HG02759 (cell line): ENCODE data around the gene PCSK5.

Experiments
- ATAC-seq: cut with Tn5 transposase; IDR thresholded peaks from one replicate; pipeline ENCODE4 v1.9.1; 2021; ENCODE audit warnings: mild to moderate bottlenecking, moderate library complexity; ENCODE audit not compliant: unreplicated experiment

Gene PCSK5

DNA sequence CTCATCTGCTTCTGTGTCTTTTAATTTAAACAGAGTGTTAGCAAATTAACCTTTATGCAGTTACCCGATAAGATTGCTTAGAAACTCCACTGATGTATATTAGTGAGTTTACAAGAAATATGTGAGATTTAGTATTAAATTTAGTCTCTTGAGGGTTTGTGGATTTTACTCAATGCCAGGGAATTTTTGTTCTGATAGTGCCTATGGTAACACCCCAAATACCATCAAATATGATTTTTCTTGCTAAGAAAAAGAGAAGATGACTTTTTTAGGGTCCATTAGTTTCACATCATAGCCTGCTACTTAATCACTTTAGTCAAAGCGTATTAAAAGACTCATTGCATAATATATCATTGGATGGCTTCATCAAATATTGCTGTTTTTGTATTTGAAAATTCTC, 224.9 kb downstream of the PCSK5 start:
- no peak for ATAC-seq

DNA sequence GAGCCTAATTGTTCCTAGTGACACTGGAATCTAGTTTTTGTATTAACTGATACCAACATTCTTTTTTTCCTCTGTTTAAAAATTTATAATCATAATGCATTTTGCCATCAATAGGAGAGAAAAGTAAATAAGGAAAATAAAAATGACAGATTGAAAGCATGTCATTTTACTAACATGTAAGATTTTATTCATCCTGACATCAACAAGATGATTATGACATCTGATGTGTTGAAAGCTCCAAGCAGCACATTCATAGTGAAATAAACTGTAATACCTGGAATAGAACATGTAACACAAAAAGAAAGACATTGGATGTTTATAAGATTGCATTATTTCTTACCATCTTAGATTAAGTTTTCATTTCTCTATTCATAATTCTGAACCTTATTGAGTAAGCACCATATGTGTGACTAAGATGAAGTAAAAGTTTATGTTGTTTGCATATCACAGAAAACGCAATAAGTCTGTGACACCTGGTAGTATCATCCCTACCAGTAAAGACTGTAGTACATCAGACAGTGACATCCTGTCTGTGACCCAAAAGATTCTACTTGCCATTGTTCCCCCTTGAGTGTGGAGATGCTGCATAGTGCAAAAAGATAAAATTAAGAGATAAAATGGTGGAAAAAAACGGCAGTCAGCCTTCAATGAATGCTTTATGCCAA, 225.6 kb downstream of the PCSK5 start:
- ATAC-seq, result no peak

DNA sequence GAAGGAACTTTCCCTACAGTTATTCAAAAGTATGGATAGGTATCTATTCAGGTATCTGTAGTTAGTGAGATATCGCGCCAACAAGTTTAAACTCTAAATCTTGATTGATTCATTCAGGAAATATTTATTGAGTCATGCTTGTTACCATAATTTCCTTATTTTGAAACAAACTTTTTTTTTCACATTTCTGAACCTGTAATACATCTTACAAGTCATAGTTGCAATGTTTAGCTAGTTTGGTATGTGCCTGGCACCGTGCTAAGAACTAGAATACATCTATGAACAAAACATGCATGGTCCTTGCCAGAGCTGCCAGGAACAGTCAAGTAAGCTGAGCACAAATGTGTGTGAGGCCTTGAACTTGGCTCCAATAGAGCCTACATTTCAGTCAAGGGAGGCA, 226.4 kb downstream of the PCSK5 start:
- no peak for ATAC-seq

DNA sequence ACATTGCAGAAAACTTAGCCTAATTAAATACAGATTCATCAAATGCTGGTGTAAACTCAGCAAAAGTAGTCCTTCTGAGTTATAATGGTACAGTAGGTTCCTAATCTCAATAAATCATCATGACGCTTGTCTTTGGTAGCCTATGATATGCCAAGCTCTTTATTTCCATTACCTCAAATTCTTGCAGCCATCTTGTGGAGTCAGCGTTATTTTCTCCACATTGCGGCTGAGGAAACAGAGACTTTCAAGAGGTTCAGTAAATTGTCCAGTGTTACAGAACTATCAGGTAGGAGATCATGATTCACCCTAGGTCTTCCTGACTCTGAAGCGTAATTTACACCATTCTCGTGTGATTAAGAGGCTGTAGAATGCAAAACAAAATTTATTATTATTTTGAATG, 237.2 kb downstream of the PCSK5 start:
- ATAC-seq, result no peak

DNA sequence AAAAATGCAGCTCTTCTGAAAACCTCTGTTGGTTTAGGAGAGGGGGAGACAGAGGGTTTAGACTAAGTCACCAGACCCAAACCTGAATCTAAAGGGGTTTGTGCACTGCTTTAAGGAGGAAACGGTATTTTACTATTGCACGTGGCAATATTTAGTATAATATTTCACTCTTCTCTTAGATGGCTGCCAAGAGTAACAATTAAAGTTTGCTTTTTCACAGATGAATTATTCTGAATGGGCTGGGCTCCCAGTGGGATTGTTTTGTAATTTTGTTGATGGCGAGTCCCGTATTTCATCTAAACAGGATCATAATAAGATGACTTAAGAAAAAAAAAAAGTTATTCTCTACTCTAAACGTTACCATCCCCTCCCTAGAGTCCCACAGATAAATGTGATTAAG, 245.4 kb downstream of the PCSK5 start:
- ATAC-seq, result no peak

DNA sequence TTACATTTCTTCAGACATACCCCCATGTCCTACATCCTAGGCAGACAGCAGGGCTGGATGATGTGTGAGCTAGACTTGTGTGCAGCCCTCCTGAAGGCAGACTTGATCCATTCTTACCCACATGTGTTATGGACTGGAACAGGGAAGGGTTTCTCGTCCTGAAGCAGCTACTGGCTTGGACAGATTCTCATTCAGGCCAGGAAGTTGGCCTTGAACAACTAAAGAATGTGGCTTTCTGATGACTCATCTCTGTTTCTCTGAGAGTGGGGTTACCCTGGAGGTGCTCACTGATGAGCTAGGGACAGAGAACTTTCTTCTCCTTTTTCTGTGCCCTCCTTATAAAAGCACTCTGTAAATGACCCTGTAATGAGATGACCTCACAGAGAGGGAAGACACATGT, 246.5 kb downstream of the PCSK5 start:
- ATAC-seq, result peak; percentile 62

DNA sequence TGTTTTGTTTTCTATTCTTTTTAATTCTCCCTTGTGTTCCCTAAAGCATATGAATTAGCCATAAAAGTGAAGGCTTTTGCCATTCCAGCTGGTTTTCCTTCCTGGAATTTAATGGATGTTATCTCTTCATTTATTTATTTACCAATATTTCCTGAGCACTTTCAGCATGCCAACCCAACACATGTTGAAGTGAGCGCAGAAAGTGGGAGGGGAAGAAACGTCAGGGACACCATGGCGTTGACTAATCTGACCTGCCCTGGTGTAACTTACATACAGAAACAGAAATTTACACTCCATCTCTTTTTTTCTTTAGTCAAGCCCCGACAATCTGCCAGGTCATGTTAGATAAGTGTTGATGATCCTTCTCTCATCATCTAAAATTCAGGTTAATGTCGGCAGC, 247.5 kb downstream of the PCSK5 start:
- ATAC-seq, result no peak

DNA sequence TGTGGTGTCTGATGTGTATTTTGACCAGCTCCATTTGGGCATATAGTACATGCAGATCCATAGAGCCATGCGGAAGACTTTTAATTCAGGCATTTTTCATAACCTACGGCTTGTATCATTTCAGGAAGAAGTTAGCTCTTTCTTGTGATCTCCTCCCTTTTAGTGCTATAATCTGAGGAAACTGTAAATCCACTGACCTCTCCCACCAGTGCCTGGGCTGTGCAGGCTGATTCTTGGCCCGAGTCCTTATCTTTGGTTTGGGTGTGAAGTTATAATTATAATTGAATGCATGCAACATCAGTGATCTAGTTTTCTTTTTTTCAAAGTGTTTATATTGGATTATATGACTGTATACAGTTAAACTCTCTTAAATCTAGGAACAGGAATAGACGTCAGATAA, 247.9 kb downstream of the PCSK5 start:
- no peak for ATAC-seq

DNA sequence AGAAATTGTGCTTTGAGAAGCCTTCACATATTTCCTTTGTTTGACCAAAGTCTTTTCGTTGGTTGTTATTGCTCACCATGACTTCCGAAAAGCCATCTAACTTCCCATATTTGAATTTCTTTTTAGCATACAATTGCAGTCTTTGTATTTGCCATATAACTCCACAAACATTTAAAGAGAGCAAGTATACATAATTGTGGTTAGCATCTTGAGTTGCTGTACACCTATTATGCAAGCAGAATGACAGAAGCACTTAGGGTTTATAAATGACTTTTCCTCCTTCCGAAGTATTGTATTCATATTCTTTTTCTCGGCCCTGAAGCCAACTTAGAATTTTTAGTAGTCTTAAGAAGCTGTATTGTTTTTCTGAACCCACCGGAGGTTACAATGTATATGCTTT, 253.4 kb downstream of the PCSK5 start:
- ATAC-seq, result no peak

DNA sequence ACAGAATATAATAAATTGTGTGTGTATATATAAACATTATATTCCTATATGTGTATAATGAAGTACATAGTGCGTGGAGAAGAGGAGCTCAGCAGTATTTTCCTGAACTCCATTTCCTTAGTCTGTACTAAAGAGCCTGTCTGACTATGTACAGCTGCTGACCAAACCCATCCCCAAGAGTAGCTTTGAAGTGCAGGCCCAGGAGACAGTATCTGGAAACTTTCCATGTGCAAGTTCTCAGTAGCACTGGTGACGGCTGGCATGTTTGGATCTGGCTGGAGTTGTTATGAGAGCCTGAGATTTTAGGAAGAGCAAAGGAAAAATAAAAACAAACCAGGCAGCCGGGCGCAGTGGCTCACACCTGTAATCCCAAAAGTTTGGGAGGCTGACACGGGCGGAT, 259.5 kb downstream of the PCSK5 start:
- ATAC-seq, result no peak

DNA sequence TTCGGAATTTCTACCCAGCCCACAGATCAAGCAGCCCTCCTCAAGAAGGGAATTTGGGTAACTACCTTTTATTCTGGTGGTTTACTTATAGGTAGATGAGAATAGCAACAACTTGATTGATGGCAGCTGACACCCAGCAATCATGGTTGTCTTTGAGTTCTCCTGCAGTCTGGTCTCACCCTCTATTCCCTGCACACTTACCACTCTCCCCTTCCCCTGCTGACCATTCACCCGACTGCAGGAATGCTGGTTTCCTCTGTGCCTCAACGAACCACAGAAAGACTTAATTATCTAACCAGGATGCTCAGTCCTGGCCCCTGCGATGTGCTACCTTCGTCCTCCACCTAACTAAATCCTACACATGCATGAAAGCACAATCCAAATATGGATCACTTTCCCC, 260.8 kb downstream of the PCSK5 start:
- no peak for ATAC-seq

DNA sequence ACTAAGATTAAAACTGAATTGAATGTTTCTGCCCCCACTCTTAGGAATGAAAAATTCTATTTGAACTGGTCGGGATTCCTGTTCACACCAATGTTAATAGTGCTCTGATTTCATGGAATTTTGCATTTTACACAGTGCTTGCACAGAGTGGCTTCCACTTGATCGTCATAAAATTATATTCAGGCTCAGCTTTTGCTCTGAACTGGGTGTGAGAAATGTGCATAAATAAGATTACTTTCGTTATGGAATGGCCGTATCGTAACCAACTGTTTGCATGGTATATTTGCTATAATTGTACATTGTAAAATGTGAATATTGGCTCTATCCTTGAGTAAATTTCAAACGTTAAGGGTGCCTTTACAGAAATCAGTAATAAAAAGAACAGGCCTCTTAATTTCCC, 262.9 kb downstream of the PCSK5 start:
- ATAC-seq, result no peak

DNA sequence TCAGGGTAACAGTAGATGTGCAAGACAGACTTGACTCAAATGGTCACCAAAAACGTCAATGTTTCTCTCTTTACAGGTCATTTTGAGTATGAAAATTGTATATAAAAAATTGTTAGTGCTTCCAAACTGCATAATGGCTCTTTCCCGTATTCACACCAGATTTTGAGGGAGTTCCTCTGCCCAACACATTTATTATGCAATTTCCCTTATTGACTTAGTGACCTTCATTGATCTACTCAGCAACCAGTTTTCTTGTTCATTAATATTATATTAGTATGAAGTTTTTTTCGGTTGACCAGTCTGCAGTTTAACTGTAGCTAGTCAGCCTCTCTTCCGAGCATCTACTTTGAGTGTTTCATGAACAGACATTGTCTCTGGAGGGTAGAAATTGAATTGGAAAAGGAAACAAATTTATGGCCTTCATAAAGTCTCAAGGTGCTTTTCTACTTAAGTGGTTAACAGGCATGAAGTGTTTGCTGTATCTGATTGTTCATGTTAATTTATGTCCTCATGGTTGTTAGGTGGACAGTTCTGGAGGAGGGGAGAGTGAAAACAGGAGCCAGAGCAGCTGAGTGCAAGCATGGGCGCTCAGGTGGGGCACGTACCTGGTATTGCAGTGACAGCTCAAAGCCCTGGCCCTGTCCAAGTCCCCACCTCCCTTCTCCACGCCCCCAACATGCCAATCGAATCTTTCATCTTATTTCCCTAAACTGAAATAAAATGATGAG, 263.6 kb downstream of the PCSK5 start:
- no peak for ATAC-seq

DNA sequence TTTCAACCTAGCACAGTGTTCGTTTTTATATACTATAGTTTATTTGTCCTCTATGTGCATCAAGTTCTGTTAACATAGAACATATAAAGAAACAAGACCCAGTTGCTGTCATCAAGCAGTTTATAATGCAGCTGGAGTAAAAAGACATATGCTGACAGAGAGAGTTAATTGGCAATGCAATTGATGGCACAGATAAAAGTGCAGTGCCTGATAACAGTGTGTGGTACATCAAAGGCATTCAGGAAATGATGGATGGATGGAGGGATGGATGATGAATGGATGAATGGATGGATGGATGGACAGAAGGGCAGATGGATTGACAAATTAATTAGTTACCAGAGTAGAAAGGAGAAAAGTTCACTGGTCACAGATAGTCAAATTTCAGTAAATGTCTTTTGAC, 264.9 kb downstream of the PCSK5 start:
- no peak for ATAC-seq

DNA sequence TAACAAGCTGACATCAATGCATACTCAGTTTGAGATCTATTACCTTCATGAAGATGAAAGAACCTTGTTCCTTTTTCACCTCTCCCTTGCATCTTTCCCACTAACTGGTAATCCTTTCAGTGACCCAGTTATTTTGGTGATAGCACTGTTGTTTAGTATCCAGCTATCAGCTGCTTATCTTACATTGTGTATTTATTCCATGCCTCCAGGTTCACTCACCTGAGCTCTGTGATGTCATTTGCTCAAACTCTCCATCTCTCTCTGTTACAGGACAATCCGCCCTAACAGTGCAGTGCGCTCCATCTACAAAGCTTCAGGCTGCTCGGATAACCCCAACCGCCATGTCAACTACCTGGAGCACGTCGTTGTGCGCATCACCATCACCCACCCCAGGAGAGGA, 268.2 kb downstream of the PCSK5 start:
- ATAC-seq, result no peak

DNA sequence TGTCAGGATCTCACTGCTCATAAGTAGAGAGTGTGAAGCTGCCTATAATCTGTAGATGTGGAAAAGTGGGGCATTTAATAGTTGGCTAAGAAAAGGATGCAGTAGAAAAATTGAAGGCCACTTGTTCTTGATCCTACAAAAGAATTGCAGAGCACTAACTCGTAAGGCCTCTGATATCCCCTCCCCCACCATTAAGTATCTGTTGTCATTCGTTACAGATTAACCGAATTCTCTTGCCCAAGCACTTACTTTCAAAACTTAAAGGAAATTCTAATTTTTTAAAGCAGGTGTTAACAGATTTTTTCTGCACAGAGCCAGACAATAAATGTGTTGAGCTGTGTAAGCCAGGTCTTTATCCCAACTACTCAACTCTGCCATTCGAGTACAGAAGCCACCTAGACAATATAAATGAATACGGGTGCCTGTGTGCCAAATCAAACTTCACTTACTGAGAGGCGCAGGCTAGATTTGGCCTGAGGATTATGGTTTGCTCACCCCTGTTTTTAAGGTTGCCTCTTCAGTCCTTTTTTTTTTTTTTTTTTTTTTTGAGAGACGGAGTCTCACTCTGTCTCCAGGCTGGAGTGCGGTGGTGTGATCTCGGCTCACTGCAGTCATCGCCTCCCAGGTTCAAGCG, 268.9 kb downstream of the PCSK5 start:
- ATAC-seq, result no peak

DNA sequence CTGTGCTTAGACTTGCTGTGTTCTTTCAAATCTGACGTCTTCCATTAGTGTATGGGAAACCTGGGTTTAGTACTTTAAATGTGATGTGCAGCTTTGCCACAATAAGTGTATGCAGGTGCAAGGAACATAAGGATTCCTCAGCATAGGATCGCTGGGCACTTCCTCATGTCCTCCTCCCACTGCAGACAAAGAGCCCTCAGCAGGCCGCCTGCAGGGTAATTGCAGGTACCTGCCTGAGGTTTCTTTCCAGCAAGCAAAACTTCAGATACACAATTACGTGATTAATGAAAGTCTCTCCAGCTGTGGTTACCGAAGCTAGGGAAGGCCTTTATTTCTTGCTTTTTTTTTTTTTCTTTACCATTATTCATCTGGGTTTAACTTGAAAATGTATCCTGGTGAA, 270.6 kb downstream of the PCSK5 start:
- ATAC-seq, result no peak

DNA sequence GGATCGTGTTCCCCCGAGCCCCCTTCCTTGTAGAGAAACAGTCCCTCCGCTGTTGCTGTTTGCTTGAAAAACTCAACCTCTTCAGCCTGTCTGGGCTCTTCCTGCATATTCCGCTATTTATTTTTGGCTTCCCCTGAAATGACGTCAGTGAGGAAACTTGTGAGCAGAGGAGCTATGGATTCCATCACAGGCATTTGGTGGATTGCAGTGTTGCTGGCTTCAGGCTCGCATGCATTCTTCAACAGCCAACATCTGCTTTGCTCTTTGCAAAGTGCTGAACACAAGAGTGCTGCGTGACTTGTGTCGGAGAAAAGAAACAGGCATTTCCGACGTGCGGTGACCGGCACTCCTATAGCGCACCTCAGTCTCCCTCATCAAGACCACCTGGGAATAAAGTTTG, 271.1 kb downstream of the PCSK5 start:
- ATAC-seq, result no peak

DNA sequence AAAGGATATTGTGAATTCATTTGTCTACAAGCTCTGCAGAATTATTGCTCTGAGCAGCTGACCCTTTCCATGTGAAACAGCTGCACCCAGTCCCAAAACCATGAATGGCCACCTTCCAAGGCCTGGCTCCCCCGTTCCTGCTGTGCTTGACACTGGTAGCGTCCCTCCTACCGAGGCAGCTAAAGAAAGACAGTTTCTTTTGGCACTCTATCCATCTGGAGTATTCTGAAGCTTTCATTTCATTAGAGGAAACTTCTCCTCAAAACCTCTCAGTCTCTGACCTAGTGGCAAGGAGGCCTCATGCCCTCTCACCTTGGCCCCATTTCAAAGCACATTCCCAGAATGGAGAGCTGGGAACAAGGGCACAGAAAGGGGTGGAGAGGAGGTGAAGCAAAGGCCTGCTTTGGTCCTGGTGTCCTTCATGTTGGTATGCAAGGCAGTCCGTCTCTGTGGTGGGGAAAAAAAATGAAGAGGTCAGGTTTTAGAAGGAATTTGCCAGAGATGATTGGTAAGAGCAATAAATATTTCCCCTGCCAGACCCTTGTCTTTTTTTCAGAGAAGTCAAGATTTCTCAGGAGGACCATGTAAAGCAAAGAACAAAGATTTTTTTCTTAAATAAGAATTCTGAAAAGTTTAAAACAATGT, 271.7 kb downstream of the PCSK5 start:
- no peak for ATAC-seq

DNA sequence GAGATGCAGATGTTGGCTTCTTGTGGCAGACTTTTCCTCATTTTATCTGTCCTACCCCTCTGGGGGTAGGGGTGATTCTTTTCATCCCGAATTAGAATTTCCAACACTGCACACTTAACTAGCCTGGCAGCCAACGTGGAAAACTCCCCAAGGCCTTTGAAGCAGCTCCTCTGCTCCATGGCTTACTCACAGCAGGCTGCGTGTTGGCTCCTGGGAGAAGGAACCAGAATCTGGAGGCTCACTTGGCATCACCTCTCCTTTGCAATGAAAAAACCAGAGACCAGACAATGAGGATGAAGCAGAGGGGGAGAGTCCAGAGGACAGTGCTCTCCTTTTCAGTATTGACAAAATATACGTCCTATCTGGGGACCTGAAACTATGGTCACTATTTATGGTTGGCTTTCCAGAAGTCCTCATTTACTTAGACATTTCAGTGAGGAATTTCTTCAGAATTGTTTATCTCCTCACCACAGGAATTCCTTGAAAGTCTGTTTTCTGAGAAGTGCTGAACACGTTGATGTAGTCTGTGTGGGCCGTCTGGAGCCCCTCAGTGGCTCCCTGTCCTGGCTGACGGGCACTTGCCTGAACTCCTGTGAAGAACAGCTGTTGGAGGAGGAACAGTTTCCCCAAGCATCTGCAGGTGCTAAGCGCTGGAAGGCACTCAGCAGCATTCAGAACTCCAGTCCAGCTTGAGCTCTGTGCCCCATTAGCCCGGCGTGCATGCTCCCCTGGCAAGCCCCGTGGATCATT, 272.5 kb downstream of the PCSK5 start:
- ATAC-seq, result no peak

DNA sequence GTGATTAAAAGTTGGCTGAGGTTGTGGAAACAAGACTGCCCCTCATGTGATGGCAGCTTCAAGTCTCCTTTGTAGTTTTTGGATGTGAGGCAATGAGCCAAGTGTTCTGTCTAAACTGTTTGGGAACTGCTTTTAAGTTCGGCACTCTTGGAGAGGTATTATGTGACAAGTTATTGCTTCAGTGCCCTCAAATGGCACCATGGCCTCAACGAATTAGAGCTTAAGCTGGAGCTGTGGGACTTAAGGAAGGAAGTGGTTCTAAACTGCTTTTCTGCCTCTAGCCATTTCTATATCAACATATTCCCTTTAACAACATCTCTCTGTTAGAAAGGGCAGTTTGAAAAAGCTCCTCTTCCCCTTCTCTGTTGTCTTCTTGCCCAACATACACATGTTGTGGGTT, 276.1 kb downstream of the PCSK5 start:
- no peak for ATAC-seq
